Prostate gland (tissue), 2 donors: ENCODE measurements around the gene NKAIN4.

Experiments used
- CTCF ChIP-seq, 4 experiments: fragments of 200-600 bp in 2 of 4; fragments of 450-650 bp in 2 of 4; sonication (generic) in 2 of 4; IDR thresholded peaks; 1 replicate in 3 of 4; 2 replicates in 1 of 4; pipeline ENCODE4 v1.5.1; 2016 to 2019; ENCODE audit warnings: antibody characterized with exemption in 4 of 4, mild to moderate bottlenecking in 2 of 4, moderate library complexity in 2 of 4
- POLR2AphosphoS5 ChIP-seq: sonication (generic); formaldehyde crosslinking; IDR thresholded peaks from one replicate; pipeline ENCODE4 v1.6.1; 2017; ENCODE audit warnings: antibody characterized with exemption

- TF ChIP-seq CTCF (IDR thresholded peaks at IDR 0.05) (no peak), POLR2AphosphoS5 (no peak)
These were observed 35.9 kb upstream of the NKAIN4 start for GRCh38 chr20:63290136-63290676.
